NT2/D1 (cell line): ENCODE results near the gene TTC9C.

Source experiments
- SUZ12 ChIP-seq: IDR thresholded peaks from 2 replicates; pipeline ENCODE4 v1.6.1; 2011; ENCODE audit not compliant: insufficient read length, insufficient read depth; ENCODE audit errors: extremely low read depth
- YY1 ChIP-seq: IDR thresholded peaks from 2 replicates; pipeline ENCODE4 v1.6.1; 2011; ENCODE audit not compliant: insufficient read length, insufficient read depth
- ZNF274 ChIP-seq: IDR thresholded peaks from 2 replicates; pipeline ENCODE4 v1.6.1; 2011; ENCODE audit warnings: mild to moderate bottlenecking, low read depth, low read length

GRCh38 chr11:62752177-62752785 is 24.0 kb downstream of the TTC9C start:
- TF ChIP-seq YY1 = no peak
- no peak for TF ChIP-seq ZNF274
- TF ChIP-seq SUZ12 = no peak
